Endothelial cell of umbilical vein (primary cell): Measurements from ENCODE around the gene ATP4A.

Source experiments
- CTCF ChIP-seq, 2 donors: IDR thresholded peaks; 1 replicate in 1 of 2; 2 replicates in 1 of 2; pipeline ENCODE4 v1.5.1; 2011; ENCODE audit warnings: low read length in 2 of 2, mild to moderate bottlenecking in 2 of 2, moderate library complexity in 2 of 2, control low read depth in 1 of 2, inconsistent platforms in 1 of 2, low read depth in 1 of 2; ENCODE audit not compliant: insufficient read depth in 1 of 2; ENCODE audit errors: extremely low read depth in 1 of 2
- JUN ChIP-seq: IDR thresholded peaks from 2 replicates; pipeline ENCODE4 v1.6.1; 2011; ENCODE audit warnings: borderline replicate concordance, low read depth; ENCODE audit not compliant: insufficient read length, insufficient read depth
- POLR2A ChIP-seq: IDR thresholded peaks from 2 replicates; pipeline ENCODE4 v1.6.1; 2012; ENCODE audit warnings: low read depth, mild to moderate bottlenecking, control low read depth, low read length
- POLR2AphosphoS5 ChIP-seq: IDR thresholded peaks from 2 replicates; pipeline ENCODE4 v1.6.1; 2012; ENCODE audit warnings: low read depth, mild to moderate bottlenecking, control low read depth, low read length, moderate library complexity; ENCODE audit not compliant: insufficient read depth

GRCh38 chr19:35518313-35518712 is 45.1 kb downstream of the ATP4A start:
- no peak for TF ChIP-seq CTCF (IDR thresholded peaks at IDR 0.05; ENCODE audit: extremely low read depth in 1 of 2, insufficient read depth in 1 of 2, low read depth in 1 of 2, low read length in 2 of 2)
- TF ChIP-seq POLR2AphosphoS5 = no peak
- TF ChIP-seq POLR2A = no peak
- no peak for TF ChIP-seq JUN
